Heart right ventricle (tissue), 16 donors: ENCODE results near the gene CDR2. TPM values are rescaled to one million over a fixed set of nuclear protein-coding genes. Genes with fewer than 3 reads are reported as not detected.

Experiments used
- ATAC-seq, 8 donors: fragments of 200-7000 bp; cut with Tn5 transposase; one replicate each; pipeline ENCODE4 v1.9.1; 2020; ENCODE audit warnings: mild to moderate bottlenecking in 8 of 8, moderate library complexity in 8 of 8, moderate number of reproducible peaks in 1 of 8
- DNase-seq, 2 donors: peaks; one replicate each; pipeline ENCODE4 v3.0.0-alpha.2; 2020
- H3K27ac ChIP-seq, 10 donors: fragments of 200-600 bp; sonication (generic) in 2 of 10; one replicate each; pipeline versions ENCODE4 v1.5.0 to v1.8.0; 2020 to 2022; ENCODE audit warnings: mild to moderate bottlenecking in 3 of 10
- H3K27me3 ChIP-seq, 7 donors: fragments of 200-600 bp; one replicate each; pipeline ENCODE4 v1.8.0; 2021 to 2022; ENCODE audit warnings: mild to moderate bottlenecking in 2 of 7
- H3K36me3 ChIP-seq, 9 donors: fragments of 200-600 bp; sonication (generic) in 1 of 9; one replicate each; pipeline versions ENCODE4 v1.5.0 to v1.8.0; 2020 to 2022; ENCODE audit warnings: mild to moderate bottlenecking in 2 of 9
- H3K4me1 ChIP-seq, 9 donors: fragments of 200-600 bp; sonication (generic) in 1 of 9; one replicate each; pipeline versions ENCODE4 v1.5.0 to v1.8.0; 2020 to 2022; ENCODE audit warnings: mild to moderate bottlenecking in 4 of 9
- H3K4me3 ChIP-seq, 10 donors: fragments of 200-600 bp; sonication (generic) in 2 of 10; one replicate each; pipeline versions ENCODE4 v1.5.0 to v1.8.0; 2020 to 2022; ENCODE audit warnings: mild to moderate bottlenecking in 7 of 10, moderate library complexity in 2 of 10
- H3K9me3 ChIP-seq, 11 donors: fragments of 200-600 bp in 10 of 11; sonication (generic) in 2 of 11; one replicate each; pipeline versions ENCODE4 v1.5.0 to v1.8.0; 2013 to 2022; ENCODE audit warnings: mild to moderate bottlenecking in 2 of 11, control low read depth in 1 of 11, moderate library complexity in 1 of 11
- WGBS, 2 donors: extraction: QIAGEN DNeasy Blood & Tissue Kit; methylation state at CpG; one replicate each; pipeline ENCODE4 v1.1.7; 2013; ENCODE audit warnings: inconsistent platforms in 1 of 2; 5-methylcytosine and 5-hydroxymethylcytosine counted together
- intact Hi-C, 10 donors: fragments of 100-400 bp; cut with DNase I; formaldehyde crosslinking; loops; one replicate each; pipeline versions ENCODE4 v1.11.1 to v1.14.2; 2022
- polyA plus RNA-seq, 2 donors: library from polyadenylated mRNA; stranded (reverse); fragments of 200-250 nt; gene quantifications; one replicate each; pipeline ENCODE4 v1.2.3, GENCODE V29; 2013
- total RNA-seq, 10 donors: library from RNA; stranded (reverse); fragmentation: NEBNext Ultra II Directional in 3 of 10; extraction: Animal tissue kit (Norgen Biotek cat#: 25700) in 3 of 10; gene quantifications; one replicate each; pipeline versions ENCODE4 v1.2.1 to v1.2.4, GENCODE V29; 2021 to 2023
- TF ChIP-seq, protein P1 (sequence below), 9 donors: fragments of 200-600 bp; sonication (generic) in 2 of 9; IDR thresholded peaks; one replicate each; pipeline versions ENCODE4 v1.5.0 to v1.8.0; 2021 to 2022; ENCODE audit warnings: antibody characterized with exemption in 9 of 9, mild to moderate bottlenecking in 5 of 9, moderate library complexity in 1 of 9
- donor health status: Arrhythmogenic right ventricular cardiomyopathy.
- donor health status: ischemic (EF 13 %, LVEDD 7.1; RV severe dilation, severe dysfunction).
- donor health status: healthy with polysubstance abuse.
- donor health status: DM: no; HTN: yes; CAD: no.
- donor health status: DM: no; HTN: no; CAD: no.
- donor health status: ischemic (EF 25% LVEDD 6.9; RV normal size, moderate dysfunction).
- donor health status: ischemic (EF 25% LVEDD 5.7; RV mildly dilated, moderate dysfunction).
- donor health status: healthy.
- donor health status: DM: yes; HTN: yes; CAD: no.
- donor health status: Ischemic cardiomyopathy.
- donor health status: ischemic (EF 35%, LVEDD 5.7; RV mildly dilated, moderate dysfunction).
- donor health status: nonischemic (EF 11% LVEDD 7.7; RV severe dilation, severe dysfunction).
- donor health status: DM: yes; HTN: yes; CAD: no.
- donor health status: PGD.
- donor health status: ischemic (EF 29% LVEDD 5.4; RV normal size, mild dysfunction).
- donor health status: nonischemic (EF 23%, LVEDD 6.1; RV moderate dilation, normal function).

The CDR2 gene
- total and polyA plus RNA-seq, 12 donors = 4.2 to 8.4 (median 6.9) TPM

DNA sequence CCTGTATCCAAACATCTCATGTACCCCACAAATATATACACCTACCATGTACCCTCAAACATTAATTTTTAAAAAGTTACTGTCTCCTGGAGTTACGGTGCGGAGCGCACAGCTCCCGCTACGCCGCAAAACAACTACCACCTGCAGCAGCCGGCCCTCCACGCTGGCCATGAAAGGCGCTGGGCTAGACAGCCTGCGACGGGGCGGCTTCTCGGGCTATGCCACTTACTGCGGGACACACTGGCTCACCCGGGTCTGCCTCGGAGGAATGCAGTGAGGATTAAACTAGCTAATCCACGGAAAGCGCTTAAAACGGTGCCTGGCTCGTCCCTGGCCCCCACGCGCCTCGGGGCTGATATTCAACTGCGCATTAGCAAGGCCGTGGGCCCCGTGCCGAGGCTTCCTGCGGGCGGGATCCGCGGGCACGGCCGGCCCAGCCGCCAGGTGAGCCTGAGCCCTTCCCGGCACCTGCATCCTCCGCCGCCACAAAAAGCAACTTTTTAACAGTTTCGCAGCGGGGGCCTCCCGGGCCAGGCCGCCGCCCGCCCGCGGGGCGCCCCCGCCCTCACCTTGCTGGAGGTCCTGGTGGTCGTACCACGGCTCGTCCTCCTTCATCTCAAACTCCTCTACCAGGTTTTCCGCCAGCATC, 633 bp downstream of the CDR2 start:
- Histone ChIP-seq H3K36me3 (peaks cover 0 to 6% (median 0%) of the 10 kb centered on the region in 9 donors), H3K9me3 (no peaks in the 10 kb centered on the region), H3K4me3 (peak overlapping the region; percentile 83 to 97 (median 95)), H3K27me3 (no peaks in the 10 kb centered on the region), H3K27ac (peak overlapping the region; percentile 64 to 91 (median 86)), H3K4me1 (peaks cover 6 to 61% (median 41%) of the 10 kb centered on the region in 9 donors)
- DNase-seq = peak; percentile 26 to 47
- WGBS, 2 donors = 1 to 2% methylated on average over 51 of the region's 51 CpGs
- ATAC-seq = peak in 6 of 8 donors; percentile 12 to 56 (median 18)
- TF ChIP-seq, protein P1, sequence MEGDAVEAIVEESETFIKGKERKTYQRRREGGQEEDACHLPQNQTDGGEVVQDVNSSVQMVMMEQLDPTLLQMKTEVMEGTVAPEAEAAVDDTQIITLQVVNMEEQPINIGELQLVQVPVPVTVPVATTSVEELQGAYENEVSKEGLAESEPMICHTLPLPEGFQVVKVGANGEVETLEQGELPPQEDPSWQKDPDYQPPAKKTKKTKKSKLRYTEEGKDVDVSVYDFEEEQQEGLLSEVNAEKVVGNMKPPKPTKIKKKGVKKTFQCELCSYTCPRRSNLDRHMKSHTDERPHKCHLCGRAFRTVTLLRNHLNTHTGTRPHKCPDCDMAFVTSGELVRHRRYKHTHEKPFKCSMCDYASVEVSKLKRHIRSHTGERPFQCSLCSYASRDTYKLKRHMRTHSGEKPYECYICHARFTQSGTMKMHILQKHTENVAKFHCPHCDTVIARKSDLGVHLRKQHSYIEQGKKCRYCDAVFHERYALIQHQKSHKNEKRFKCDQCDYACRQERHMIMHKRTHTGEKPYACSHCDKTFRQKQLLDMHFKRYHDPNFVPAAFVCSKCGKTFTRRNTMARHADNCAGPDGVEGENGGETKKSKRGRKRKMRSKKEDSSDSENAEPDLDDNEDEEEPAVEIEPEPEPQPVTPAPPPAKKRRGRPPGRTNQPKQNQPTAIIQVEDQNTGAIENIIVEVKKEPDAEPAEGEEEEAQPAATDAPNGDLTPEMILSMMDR (IDR thresholded peaks at IDR 0.05) = no peak
- intact Hi-C loops = loop anchor here in 2 of 10 donors (10.0 kb wide), 2 partner anchors 51 to 179 kb away; no protein-coding TSS in a partner anchor

DNA sequence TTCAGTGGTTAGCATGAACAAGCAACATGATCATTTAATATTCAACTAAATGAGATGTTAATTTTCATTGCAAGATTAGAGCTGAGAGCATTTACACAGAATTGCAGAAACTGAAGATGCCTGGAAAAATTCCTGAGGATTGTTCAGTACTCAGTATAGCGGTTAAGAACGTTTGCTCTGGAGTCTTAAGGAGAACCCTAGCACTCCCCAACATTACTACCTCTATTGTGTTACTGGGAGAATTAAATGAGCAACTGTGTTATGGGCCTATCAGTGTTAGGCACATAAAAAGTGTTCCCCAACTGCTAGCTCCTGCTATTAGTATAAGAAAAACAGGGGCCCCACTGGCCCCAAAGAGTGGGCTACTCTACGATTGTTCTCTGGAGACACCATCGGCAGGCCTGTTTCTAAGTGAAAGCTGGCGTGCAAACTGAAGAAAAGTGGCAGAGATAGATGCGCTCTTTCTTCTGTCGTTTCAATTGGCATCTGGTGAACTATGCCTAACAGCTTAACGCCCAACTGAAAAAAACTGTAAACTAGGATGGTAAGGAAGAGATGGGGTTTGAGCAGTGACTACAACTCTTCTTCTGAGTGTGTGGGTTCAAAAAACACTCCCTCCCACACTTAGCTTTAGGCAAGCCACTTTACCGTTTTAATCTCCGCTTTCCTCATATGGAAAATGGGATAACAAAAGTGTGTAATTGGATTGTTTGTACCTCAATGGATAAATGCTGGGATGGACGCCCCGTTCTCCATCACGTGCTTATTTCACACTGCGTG, 1.3 kb downstream of the CDR2 start:
- no peak for DNase-seq
- intact Hi-C loops = loop anchor here in 2 of 10 donors (10.0 kb wide), 2 partner anchors 52 to 178 kb away; no protein-coding TSS in a partner anchor
- 42% methylated on average over 14 of the region's 14 CpGs for WGBS, 2 donors
- TF ChIP-seq, protein P1 (IDR thresholded peaks at IDR 0.05) = no peak
- no peak for ATAC-seq
- peak overlapping the region in 6 of 10 donors; percentile 9 to 91 (median 84) for H3K27ac ChIP-seq
- peaks cover 0 to 6% (median 0%) of the 10 kb centered on the region in 9 donors for H3K36me3 ChIP-seq
- H3K4me1 ChIP-seq = peaks cover 6 to 67% (median 43%) of the 10 kb centered on the region in 9 donors
- no peaks in the 10 kb centered on the region for H3K9me3 ChIP-seq
- peak overlapping the region; percentile 83 to 97 (median 95) for H3K4me3 ChIP-seq
- H3K27me3 ChIP-seq = no peaks in the 10 kb centered on the region

DNA sequence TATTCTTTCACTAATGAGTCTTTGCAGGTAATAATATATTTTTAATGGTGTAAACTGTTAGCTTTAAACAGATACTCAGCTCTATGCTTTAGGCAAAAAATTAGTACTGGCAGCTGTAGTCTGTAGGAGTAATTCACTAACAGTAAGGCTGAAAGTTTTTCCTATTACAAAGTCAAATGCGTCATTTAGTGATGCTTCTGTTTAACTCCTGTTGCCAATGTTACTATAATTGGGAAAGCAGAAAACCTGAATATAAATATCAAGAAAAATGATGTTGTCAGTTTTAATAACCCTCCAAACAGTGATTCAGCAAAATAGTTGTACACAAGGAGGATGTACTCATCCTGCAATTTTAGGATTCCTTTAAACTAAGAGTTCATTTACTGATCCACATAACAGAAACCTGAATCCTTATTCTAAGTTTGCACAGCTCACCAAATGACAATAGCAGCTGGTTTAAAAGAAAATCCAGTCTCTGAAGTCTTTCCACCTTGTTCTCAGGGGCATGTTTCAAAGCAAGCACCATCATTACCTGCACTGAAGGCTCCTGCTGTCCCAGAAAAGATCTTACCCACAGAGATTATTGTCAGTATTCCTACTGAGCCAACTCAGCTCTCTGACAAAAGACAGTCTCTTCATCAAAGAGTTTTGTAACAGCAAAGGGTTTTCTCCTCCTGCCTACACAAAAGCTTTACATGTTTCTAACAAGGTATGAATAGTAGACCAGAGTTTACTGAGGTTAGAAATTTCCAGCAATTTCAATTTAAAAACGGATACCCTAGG, 4.2 kb downstream of the CDR2 start:
- peaks cover 0 to 7% (median 0%) of the 10 kb centered on the region in 9 donors for H3K36me3 ChIP-seq
- peaks cover 6 to 76% (median 42%) of the 10 kb centered on the region in 9 donors for H3K4me1 ChIP-seq
- TF ChIP-seq, protein P1 (IDR thresholded peaks at IDR 0.05) = no peak
- H3K27me3 ChIP-seq = no peaks in the 10 kb centered on the region
- ATAC-seq (peak in 1 of 8 donors; percentile 16), DNase-seq (no peak)
- no peak overlapping the region for H3K4me3 ChIP-seq
- H3K27ac ChIP-seq = peak overlapping the region in 8 of 10 donors; percentile 31 to 77 (median 66)
- no peaks in the 10 kb centered on the region for H3K9me3 ChIP-seq
- intact Hi-C loops = loop anchor here in 2 of 10 donors (10.0 kb wide), 2 partner anchors 55 to 175 kb away; no protein-coding TSS in a partner anchor
- WGBS, 2 donors = 64 to 65% methylated on average over 2 of the region's 2 CpGs
